Mesangial cell (primary cell): ENCODE data around the gene PRSS2. TPM values are rescaled to one million over a fixed set of nuclear protein-coding genes. Genes with fewer than 3 reads are reported as not detected.

Experiments
- total RNA-seq: library from RNA; depleted of rRNA; stranded (reverse); fragments of >200 nt; gene quantifications from 2 replicates; pipeline ENCODE4 v1.2.3, GENCODE V29; 2015

PRSS2 gene
- not detected in 2 replicates for total RNA-seq

GRCh38 chr7:142770661-142771352 is at the start of gene PRSS2:
Gene PRSS2 (plus strand): TSS chr7:142770970. CDS start chr7:142770983, 13 bp downstream.

GRCh38 chr7:142749218-142749993 is 21.4 kb upstream of the PRSS2 start, which contains the start of gene PRSS1:
Gene PRSS1 (plus strand): TSS chr7:142749472. CDS start chr7:142749485, 13 bp downstream.

Other genes starting within 250 kb of the PRSS2 start
- not detected in 2 replicates for gene PRSS1, start 21.5 kb upstream of the PRSS2 start, total RNA-seq
- 4.2 and 5.5 TPM in 2 replicates for gene EPHB6, start 84.1 kb downstream of the PRSS2 start, total RNA-seq
- not detected in 2 replicates for gene TRPV6, start 114.8 kb downstream of the PRSS2 start, total RNA-seq
- gene TRPV5, start 162.8 kb downstream of the PRSS2 start, total RNA-seq = not detected in 2 replicates
- gene LLCFC1, start 168.5 kb downstream of the PRSS2 start, total RNA-seq = not detected in 2 replicates
- gene KEL, start 191.4 kb downstream of the PRSS2 start, total RNA-seq = 0.13 TPM in 1 of 2 replicates, not detected in the other